ENCODE results near the gene LBR. TPM values are rescaled to one million over a fixed set of nuclear protein-coding genes. Genes with fewer than 3 reads are reported as not detected.
A peak's percentile ranks its signal among the peaks of the same experiment; 100 is the strongest.

Gene LBR
- total and polyA plus RNA-seq, 12 donors, result 5.4 to 27.5 (median 14.1) TPM

GRCh38 chr1:225428881-225429455 lies 1.1 kb upstream of the LBR start:
- TF ChIP-seq CTCF (IDR thresholded peaks at IDR 0.05) (no peak), POLR2A (IDR thresholded peaks at IDR 0.05) (no peak)
- Histone ChIP-seq H3K27me3 (no peaks in the 10 kb centered on the region), H3K36me3 (replicated peaks in 1 of 2) (no peaks in the 10 kb centered on the region), H3K27ac (peak overlapping the region in 4 of 5 donors; percentile 70 to 90 (median 84)), H3K4me1 (replicated peaks in 1 of 2) (peaks cover 0 to 31% of the 10 kb centered on the region in 2 donors), H3K4me3 (peak overlapping the region; percentile 53 to 94 (median 84)), H3K9me3 (replicated peaks in 1 of 3) (no peaks in the 10 kb centered on the region)
- no peak for DNase-seq
- intact Hi-C loops (cut with DNase I), result no loop called here
- 13 to 17% (median 16%) methylated on average over 7 of the region's 7 CpGs for WGBS, 4 donors

DNA sequence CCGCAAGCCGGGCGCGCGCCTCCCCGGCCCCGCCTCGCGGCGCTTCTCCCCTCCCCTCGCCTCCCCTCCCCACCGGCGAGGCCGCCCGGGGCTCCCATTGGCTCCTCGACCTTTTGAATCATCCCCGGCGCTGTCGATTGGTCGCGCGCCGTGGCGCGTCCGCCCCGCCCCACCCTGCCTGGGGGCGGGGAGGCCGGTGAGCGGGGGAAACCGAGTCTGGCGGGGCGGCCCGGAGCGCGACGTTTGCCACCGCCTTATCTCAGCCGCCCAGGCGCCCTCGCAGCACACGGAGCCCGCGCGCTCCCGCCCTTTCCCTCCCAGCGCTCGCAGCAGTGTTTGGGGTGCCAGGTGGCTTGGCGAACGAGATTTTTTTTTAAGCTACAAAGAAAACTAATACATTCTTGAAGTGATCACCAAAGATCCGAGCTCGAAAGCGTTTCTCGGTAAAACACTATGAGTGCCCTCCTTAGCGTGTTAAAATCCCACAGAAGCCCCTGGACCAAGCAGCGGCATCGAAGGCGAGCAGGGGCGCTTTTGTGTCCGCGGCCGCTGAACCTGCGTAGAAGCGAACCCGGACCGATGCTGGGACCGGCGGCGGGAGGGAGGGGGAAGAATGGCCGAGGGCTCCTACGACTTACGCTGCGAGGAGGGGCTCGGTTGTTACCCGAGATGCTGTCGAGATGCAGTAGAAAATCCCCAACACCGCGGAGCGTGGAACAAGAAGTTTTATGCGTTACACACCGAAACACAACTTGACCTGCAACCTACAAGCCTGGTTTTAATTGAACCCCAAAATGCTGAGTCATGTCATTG lies 436 bp upstream of the LBR start:
- peak; percentile 86 to 95 (median 89) for DNase-seq
- intact Hi-C loops (cut with DNase I), result no loop called here
- Histone ChIP-seq H3K4me1 (replicated peaks in 1 of 2) (peaks cover 0 to 37% of the 10 kb centered on the region in 2 donors), H3K27ac (peak overlapping the region; percentile 1 to 90 (median 80)), H3K27me3 (no peaks in the 10 kb centered on the region), H3K9me3 (replicated peaks in 1 of 3) (no peaks in the 10 kb centered on the region), H3K36me3 (replicated peaks in 1 of 2) (no peaks in the 10 kb centered on the region), H3K4me3 (peak overlapping the region; percentile 53 to 94 (median 84))
- 0 to 1% (median 0%) methylated on average over 34 to 81 of the region's 81 CpGs for WGBS, 4 donors
- TF ChIP-seq CTCF (IDR thresholded peaks at IDR 0.05) (no peak), POLR2A (IDR thresholded peaks at IDR 0.05) (peak in 1 of 2 donors; percentile 52)

GRCh38 chr1:225426395-225427234 lies 1.2 kb downstream of the LBR start:
- no peaks in the 10 kb centered on the region for H3K9me3 ChIP-seq (replicated peaks in 1 of 3)
- no peak for DNase-seq
- H3K4me1 ChIP-seq (replicated peaks in 1 of 2), result peaks cover 0 to 40% of the 10 kb centered on the region in 2 donors
- no peaks in the 10 kb centered on the region for H3K27me3 ChIP-seq
- no peaks in the 10 kb centered on the region for H3K36me3 ChIP-seq (replicated peaks in 1 of 2)
- peak overlapping the region in 3 of 5 donors; percentile 76 to 90 (median 80) for H3K27ac ChIP-seq
- WGBS, 4 donors, result 14 to 30% (median 17%) methylated on average over 19 to 36 of the region's 36 CpGs
- no peak for TF ChIP-seq CTCF (IDR thresholded peaks at IDR 0.05)
- TF ChIP-seq POLR2A (IDR thresholded peaks at IDR 0.05), result no peak
- H3K4me3 ChIP-seq, result peak overlapping the region; percentile 33 to 94 (median 84)
- intact Hi-C loops (cut with DNase I), result no loop called here

Data from adrenal gland (tissue), 12 donors.